IPS-20b (cell line): ENCODE results near the gene EXT2.

Source experiments
- H3K27ac ChIP-seq: one replicate; pipeline ENCODE4 v1.5.1; 2013; ENCODE audit warnings: low read length
- H3K27me3 ChIP-seq: 2 replicates; pipeline ENCODE4 v1.6.1; 2013; ENCODE audit warnings: mild to moderate bottlenecking, low read length, inconsistent platforms; ENCODE audit not compliant: insufficient read depth
- H3K36me3 ChIP-seq: 2 replicates; pipeline ENCODE4 v1.6.1; 2013; ENCODE audit warnings: low read depth, mild to moderate bottlenecking, inconsistent platforms, low read length, moderate library complexity; ENCODE audit not compliant: insufficient read depth
- H3K4me1 ChIP-seq: 2 replicates; pipeline ENCODE4 v1.6.1; 2013; ENCODE audit warnings: mild to moderate bottlenecking, control low read depth, inconsistent platforms, low read length, moderate library complexity; ENCODE audit not compliant: insufficient read depth
- H3K4me3 ChIP-seq: 2 replicates; pipeline ENCODE4 v1.5.1; 2013; ENCODE audit warnings: mild to moderate bottlenecking, low read length, inconsistent platforms
- H3K9ac ChIP-seq: 2 replicates; pipeline ENCODE4 v1.6.1; 2013; ENCODE audit warnings: low read depth, mild to moderate bottlenecking, inconsistent platforms, low read length, moderate library complexity
- H3K9me3 ChIP-seq: 2 replicates; pipeline ENCODE4 v1.6.1; 2013; ENCODE audit warnings: mild to moderate bottlenecking, low read depth, low read length, inconsistent platforms; ENCODE audit not compliant: insufficient read depth

The EXT2 gene

DNA sequence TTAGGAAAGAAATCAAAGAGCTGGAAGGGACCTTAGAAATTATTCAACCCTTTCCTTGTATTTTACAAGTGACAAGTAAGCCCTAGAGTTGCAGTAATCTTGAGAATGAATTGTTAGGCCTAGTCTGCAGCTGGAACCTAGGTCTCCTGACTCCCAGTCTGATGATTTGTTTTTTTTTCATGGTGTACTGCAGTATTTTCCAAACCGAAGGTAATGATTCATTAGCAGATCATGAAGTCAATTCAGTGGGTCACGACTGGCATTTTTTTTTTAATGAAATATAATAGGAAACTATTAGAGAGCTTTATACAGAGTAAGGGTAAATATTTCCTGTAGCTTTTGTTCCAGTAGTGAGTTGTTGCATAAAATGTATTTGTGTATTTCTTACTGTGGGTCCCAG, 42.8 kb downstream of the EXT2 start:
- no peak overlapping the region for H3K27ac ChIP-seq
- H3K27me3 ChIP-seq = no peaks in the 10 kb centered on the region
- no peak overlapping the region for H3K9ac ChIP-seq
- H3K36me3 ChIP-seq = no peaks in the 10 kb centered on the region; the same call in 1 of the 2 replicates
- H3K9me3 ChIP-seq = no peaks in the 10 kb centered on the region
- H3K4me3 ChIP-seq = no peak overlapping the region
- H3K4me1 ChIP-seq = no peaks in the 10 kb centered on the region

DNA sequence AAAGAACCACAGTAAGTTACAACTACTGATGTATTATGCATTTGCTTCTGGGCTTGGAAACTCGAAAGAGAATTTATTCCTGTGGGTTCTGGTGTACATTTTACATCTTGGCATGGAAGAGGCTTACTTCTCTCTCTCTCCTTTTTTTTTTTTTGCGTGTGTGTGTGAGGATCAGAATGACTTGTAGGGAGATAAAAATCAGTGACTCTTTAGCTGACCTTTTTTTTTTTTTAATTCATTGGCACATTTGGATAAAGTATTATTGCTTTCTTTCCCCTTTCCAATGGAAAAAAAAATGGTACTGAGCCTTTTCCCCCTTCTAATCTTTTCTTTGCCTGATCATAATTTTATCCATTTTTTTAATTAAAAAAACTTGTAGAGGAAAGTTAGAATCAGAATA, 43.5 kb downstream of the EXT2 start:
- Histone ChIP-seq H3K4me3 (no peak overlapping the region), H3K9me3 (no peaks in the 10 kb centered on the region), H3K9ac (no peak overlapping the region), H3K36me3 (no peaks in the 10 kb centered on the region; the same call in 1 of the 2 replicates), H3K27me3 (no peaks in the 10 kb centered on the region), H3K4me1 (no peaks in the 10 kb centered on the region), H3K27ac (no peak overlapping the region)

DNA sequence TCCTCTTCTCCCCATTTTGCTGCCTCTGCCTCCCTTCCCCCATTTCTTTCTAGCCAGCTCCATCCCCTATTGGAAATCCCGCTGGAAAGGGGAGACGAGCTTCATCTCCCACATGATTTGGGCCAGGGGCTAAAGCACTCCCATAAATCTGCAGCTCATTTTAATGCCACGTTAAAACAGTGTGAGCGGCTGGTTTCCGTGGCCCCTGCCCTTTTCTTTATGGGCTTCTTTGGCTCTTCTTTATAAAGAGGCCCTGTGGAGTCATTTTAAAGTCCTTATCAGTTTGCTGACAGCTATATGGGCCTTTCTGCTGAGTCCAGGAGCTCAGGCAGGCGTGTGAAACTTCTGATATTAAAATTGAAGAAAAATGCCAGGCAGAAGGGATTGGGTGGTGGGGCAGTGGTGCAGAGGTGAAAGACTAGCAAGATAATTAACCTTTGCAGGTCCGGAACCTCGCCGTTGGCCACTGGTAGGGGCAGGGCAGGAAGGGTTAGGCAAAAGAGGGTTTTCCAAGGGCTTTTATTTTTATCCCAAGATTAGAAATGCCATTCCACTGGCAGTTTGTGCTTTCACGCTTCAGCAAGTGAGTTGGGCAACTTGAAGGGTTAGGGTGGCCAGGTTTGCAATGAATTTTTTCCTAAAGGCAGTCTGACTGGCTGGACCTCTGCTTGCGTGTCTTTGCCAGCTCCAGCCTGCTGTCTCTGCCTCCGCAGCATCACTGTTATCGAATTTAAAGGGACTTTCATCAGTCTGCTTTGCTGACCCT, 44.3 kb downstream of the EXT2 start:
- Histone ChIP-seq H3K27me3 (no peaks in the 10 kb centered on the region), H3K27ac (no peak overlapping the region), H3K4me1 (no peaks in the 10 kb centered on the region), H3K9ac (no peak overlapping the region), H3K9me3 (no peaks in the 10 kb centered on the region), H3K36me3 (no peaks in the 10 kb centered on the region; the same call in 1 of the 2 replicates), H3K4me3 (no peak overlapping the region)

DNA sequence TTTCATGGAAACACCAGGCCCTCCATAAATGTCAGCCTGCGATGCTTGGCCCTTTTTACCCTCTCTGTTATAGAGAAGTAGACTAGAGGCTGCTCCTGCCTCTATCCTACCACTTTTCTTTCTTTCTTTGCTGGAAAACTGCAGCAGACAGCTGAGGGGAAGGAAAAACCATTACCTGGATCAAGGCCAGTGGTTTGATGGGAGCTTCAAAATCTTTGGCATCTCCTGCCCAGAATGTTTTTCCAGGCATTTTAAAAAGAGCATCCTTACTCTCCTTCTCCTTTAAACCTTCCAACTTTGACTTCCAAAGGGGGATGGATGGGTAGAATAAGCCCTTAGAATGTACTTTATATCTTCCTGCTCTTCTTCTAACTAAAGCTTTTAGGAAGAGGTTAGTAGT, 44.9 kb downstream of the EXT2 start:
- no peak overlapping the region for H3K27ac ChIP-seq
- H3K9me3 ChIP-seq = no peaks in the 10 kb centered on the region
- H3K4me3 ChIP-seq = no peak overlapping the region
- no peaks in the 10 kb centered on the region for H3K4me1 ChIP-seq
- no peak overlapping the region for H3K9ac ChIP-seq
- no peaks in the 10 kb centered on the region; the same call in 1 of the 2 replicates for H3K36me3 ChIP-seq
- H3K27me3 ChIP-seq = no peaks in the 10 kb centered on the region

DNA sequence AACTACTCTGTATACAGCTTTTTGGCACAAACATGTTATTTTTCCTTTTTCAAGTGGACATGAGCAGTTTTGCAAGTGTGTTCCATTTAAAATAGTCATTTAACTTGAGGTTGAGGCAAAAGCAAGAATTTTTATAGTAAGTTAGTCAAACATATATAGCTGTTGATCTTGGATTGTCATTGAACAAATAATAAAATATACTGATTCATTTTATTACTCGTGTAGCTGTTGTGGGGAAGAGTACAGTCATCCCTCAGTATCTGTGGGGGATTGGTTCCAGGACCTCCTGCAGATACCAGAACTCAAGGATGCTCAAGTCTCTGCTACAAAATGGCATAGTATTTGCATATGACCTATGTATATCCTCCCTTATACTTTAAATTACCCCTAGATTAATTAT, 45.3 kb downstream of the EXT2 start:
- H3K9me3 ChIP-seq = no peaks in the 10 kb centered on the region
- no peak overlapping the region for H3K9ac ChIP-seq
- no peaks in the 10 kb centered on the region for H3K4me1 ChIP-seq
- H3K27me3 ChIP-seq = no peaks in the 10 kb centered on the region
- H3K36me3 ChIP-seq = no peaks in the 10 kb centered on the region; the same call in 1 of the 2 replicates
- H3K27ac ChIP-seq = no peak overlapping the region
- H3K4me3 ChIP-seq = no peak overlapping the region

DNA sequence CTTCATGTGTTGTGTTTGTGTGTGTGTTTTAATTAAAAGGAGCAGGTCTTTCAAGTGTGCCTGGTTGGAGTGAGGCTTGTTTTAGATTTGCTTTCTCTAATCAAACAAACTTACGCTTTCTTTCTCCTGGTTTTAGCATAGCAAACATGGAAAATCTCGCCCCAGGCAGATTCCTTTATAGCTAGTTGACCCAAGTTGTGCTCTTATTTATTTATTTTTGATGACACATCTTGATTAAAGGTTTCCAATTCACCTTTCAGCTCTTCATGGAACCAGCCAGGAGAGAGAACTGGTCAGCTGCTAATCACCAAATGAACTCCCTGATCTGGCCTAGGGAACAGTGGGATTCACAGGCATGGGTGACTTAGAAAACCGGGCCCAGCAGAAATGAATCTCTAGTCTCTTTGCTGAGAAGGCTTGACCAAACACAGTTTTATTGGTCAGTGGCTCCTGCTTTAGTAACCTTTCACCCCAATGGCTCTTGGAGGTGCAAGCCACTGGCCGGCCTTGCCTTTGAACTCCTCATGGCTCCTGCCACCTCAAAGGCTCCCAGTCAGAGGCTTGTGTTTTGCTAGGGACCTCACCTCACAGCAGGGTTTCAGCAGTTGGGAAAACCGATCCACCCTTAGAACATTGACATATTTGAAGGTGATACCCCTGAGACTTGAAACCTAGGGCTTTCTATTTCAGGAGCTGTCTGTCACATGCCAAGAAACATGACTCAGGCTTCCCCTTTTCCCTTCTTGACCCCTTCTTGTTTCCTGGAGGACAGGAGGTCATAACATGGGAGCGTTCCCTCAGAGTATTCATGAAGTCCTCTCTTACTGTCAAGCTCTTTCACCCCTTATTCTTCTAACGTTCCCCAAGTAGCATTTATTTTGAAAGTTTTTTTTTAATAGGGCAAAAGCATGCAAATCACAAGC, 48.8 kb downstream of the EXT2 start:
- Histone ChIP-seq H3K27me3 (no peaks in the 10 kb centered on the region), H3K9ac (no peak overlapping the region), H3K27ac (no peak overlapping the region), H3K36me3 (no peaks in the 10 kb centered on the region), H3K4me1 (no peaks in the 10 kb centered on the region), H3K4me3 (no peak overlapping the region), H3K9me3 (no peaks in the 10 kb centered on the region)

DNA sequence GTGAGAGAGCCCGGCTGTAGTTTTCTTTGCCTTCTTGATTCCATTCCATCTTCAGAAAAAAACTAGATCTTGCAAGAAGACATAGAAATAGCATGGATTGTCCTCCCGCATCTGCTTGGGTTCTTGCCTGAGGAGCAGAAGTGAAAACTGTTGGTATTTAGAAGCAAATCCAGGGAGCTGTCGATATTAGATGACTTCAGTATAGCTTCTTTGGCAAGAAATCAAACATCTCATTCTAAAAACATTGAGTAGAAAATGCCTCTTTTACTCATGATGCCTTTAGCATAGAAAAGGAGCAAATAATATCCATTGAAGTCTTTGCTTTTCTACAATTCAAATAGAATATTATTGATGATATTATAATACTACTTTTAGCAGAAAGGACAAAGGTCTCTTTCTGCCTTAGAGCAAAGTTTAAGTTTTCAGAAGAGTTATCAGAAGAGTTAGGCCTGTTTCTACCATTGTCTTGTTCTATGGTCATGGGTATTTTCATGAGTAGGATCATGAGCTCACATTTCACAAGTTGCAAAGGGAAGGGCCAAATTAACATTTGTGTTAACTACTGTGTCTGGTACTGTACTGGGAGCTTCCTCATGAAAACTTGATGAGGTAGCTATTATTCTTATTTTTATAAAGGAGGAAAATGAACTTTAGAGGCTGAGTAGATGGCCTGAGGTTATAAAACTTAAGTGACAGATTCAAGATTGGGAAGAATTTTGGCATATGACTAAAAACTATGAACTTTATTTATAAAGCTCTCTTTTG, 49.7 kb downstream of the EXT2 start:
- Histone ChIP-seq H3K4me1 (no peaks in the 10 kb centered on the region), H3K4me3 (no peak overlapping the region), H3K27me3 (no peaks in the 10 kb centered on the region), H3K27ac (no peak overlapping the region), H3K9ac (no peak overlapping the region), H3K9me3 (no peaks in the 10 kb centered on the region), H3K36me3 (no peaks in the 10 kb centered on the region)

DNA sequence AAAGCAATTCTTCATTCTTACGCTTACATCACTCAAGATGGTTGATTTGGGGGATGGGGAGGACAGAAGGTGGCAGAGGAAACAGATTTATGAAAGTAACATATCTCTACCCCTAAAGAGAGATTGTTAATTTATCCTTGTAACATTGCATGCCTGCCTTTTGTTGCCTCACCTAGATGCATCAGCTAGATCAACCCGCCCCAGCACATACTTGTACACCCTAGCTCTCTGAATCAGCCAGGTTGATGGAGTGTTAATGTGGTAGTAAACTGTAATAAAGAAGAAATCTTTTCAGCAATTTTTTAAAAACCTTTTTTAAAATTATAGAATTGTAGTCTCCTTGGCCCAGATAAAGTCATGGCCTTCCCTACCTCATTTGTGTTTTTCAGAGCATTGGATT, 51.5 kb downstream of the EXT2 start:
- no peak overlapping the region for H3K27ac ChIP-seq
- no peaks in the 10 kb centered on the region for H3K9me3 ChIP-seq
- no peaks in the 10 kb centered on the region for H3K4me1 ChIP-seq
- H3K36me3 ChIP-seq = peaks cover 11% of the 10 kb centered on the region
- no peak overlapping the region for H3K9ac ChIP-seq
- no peaks in the 10 kb centered on the region for H3K27me3 ChIP-seq
- no peak overlapping the region for H3K4me3 ChIP-seq

DNA sequence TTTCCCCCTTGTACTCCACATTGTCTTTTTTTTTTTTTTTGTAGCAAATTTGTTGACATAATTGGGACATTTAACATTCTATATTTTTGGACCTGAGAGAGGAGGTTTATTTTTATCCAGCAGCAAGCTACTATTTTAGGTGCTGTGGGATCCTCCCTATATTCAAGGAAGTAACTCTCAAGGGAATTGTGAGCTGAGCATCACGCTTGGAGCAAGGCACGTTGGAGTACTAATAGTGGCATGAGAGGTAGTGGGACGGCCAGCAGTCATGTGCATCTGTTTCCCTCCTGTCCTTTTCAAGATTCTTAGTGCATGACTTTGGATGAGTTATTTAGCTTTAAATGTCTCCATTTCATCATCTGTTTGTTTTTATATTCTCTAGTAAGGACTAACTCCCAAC, 52.3 kb downstream of the EXT2 start:
- Histone ChIP-seq H3K36me3 (peaks cover 11% of the 10 kb centered on the region), H3K27me3 (no peaks in the 10 kb centered on the region), H3K4me3 (no peak overlapping the region), H3K9me3 (peaks cover 1% of the 10 kb centered on the region; the same call in 1 of the 2 replicates), H3K27ac (no peak overlapping the region), H3K4me1 (no peaks in the 10 kb centered on the region), H3K9ac (no peak overlapping the region)

DNA sequence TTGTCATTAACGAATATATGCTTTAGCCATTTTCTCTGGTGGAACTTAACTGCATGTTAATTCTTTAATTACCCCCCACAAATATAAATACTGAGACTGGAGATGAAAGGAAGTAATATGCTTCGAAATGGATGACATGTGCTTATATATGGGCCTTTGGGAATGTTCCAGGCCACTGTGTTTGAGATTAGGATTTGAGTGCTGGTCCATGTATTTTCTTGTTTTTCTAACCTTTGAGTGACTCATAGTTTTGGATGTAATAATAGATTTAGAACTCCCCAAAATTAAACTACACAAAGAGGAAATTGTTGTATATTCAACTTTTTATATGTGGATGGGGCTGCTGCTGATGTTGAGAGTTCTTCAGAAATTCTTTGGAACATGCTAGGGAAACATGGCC, 54.2 kb downstream of the EXT2 start:
- H3K4me1 ChIP-seq = no peaks in the 10 kb centered on the region
- peaks cover 11% of the 10 kb centered on the region for H3K36me3 ChIP-seq
- H3K4me3 ChIP-seq = no peak overlapping the region
- no peak overlapping the region for H3K27ac ChIP-seq
- no peaks in the 10 kb centered on the region for H3K27me3 ChIP-seq
- no peak overlapping the region for H3K9ac ChIP-seq
- peaks cover 3% of the 10 kb centered on the region; the same call in 1 of the 2 replicates for H3K9me3 ChIP-seq

DNA sequence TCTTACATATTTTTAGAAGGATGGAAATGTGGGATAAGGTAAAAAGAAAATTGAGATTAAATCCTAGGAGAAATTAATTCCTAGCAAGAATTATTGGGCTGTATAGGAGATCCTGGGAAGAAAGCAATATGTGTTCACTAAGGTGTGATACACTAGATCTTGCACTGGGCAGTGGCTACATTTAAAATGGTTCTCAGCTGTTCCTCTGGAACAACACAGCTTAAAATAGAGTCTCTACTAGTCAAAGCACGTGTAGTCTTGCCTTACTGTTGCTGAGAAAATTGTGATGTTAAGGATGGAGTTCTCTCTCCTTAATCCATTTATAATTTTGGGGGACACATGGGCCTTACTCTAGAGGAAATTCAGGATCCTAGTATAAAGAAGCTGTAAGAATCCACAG, 54.9 kb downstream of the EXT2 start:
- Histone ChIP-seq H3K27me3 (no peaks in the 10 kb centered on the region), H3K4me1 (no peaks in the 10 kb centered on the region), H3K9ac (no peak overlapping the region), H3K9me3 (peaks cover 3% of the 10 kb centered on the region; the same call in 1 of the 2 replicates), H3K27ac (no peak overlapping the region), H3K36me3 (peaks cover 11% of the 10 kb centered on the region), H3K4me3 (no peak overlapping the region)
